Measurements from ENCODE around the gene PRKG1. TPM values are rescaled to one million over a fixed set of nuclear protein-coding genes. Genes with fewer than 3 reads are reported as not detected.
A peak's percentile ranks its signal among the peaks of the same experiment; 100 is the strongest.

PRKG1 gene
- total and polyA plus RNA-seq, 2 of the 8 experiments (the other 6 are each of a cell fraction or from before 2014, with no cell fraction given), result 4.2 to 15.2 TPM

GRCh38 chr10:51972733-51973346 lies 898.6 kb downstream of the PRKG1 start:
- Histone ChIP-seq H2BK20ac (ENCODE audit: low read length) (no peak overlapping the region), H3K4me1 (replicated peaks in 1 of 4; ENCODE audit: control insufficient read depth in 3 of 4, insufficient read depth in 4 of 4, low read length in 3 of 4) (no peaks in the 10 kb centered on the region), H3K4me3 (ENCODE audit: extremely low read depth in 1 of 4, insufficient read depth in 2 of 4, low read depth in 3 of 4, low read length in 4 of 4) (no peak overlapping the region), H3K18ac (ENCODE audit: extremely low read depth, low read length) (no peak overlapping the region), H2BK120ac (replicated peaks; ENCODE audit: low read depth, low read length) (no peak overlapping the region), H4K91ac (replicated peaks; ENCODE audit: insufficient read length, low read length) (no peak overlapping the region), H3K23ac (ENCODE audit: insufficient read length) (no peak overlapping the region), H3K9ac (replicated peaks in 1 of 4; ENCODE audit: extremely low read depth in 1 of 4, low read depth in 3 of 4, low read length in 3 of 4) (no peak overlapping the region), H2BK15ac (ENCODE audit: low read length) (no peak overlapping the region), H3K4me2 (ENCODE audit: insufficient read depth in 1 of 2, low read depth in 2 of 2, low read length in 2 of 2) (no peak overlapping the region), H3K23me2 (ENCODE audit: low read depth, low read length) (no peaks in the 10 kb centered on the region), H3K36me3 (ENCODE audit: control insufficient read depth in 2 of 4, insufficient read depth in 4 of 4, low read length in 3 of 4) (no peaks in the 10 kb centered on the region), H2AK5ac (ENCODE audit: low read depth, low read length) (no peak overlapping the region), H3K27ac (ENCODE audit: low read depth, low read length) (no peak overlapping the region), H3K9me3 (ENCODE audit: insufficient read depth in 2 of 2, low read depth in 1 of 2, low read length in 1 of 2) (no peaks in the 10 kb centered on the region), H4K20me1 (replicated peaks in 1 of 2; ENCODE audit: control insufficient read depth in 1 of 2, insufficient read depth in 2 of 2, low read length in 2 of 2) (no peaks in the 10 kb centered on the region), H3K14ac (ENCODE audit: insufficient read length) (no peak overlapping the region), H3K4ac (replicated peaks; ENCODE audit: insufficient read length, low read depth, low read length) (no peak overlapping the region), H2BK5ac (ENCODE audit: low read depth, low read length) (no peak overlapping the region), H3K79me2 (ENCODE audit: control insufficient read depth in 1 of 2, insufficient read depth in 2 of 2, low read length in 2 of 2) (no peaks in the 10 kb centered on the region), H2AFZ (ENCODE audit: low read length) (0 out of 2 replicates have a peak overlapping the region, but pooled peaks have one; percentile 25), H2BK12ac (ENCODE audit: low read depth, low read length) (no peak overlapping the region), H3K79me1 (ENCODE audit: low read depth, low read length) (no peaks in the 10 kb centered on the region), H4K5ac (ENCODE audit: insufficient read length, low read depth, low read length) (no peak overlapping the region), H3K56ac (replicated peaks; ENCODE audit: insufficient read length, low read depth, low read length) (no peak overlapping the region), H3K27me3 (replicated peaks in 1 of 4; ENCODE audit: control insufficient read depth in 3 of 4, extremely low read depth in 1 of 4, insufficient read depth in 3 of 4, low read length in 3 of 4) (no peaks in the 10 kb centered on the region), H4K8ac (ENCODE audit: extremely low read depth, insufficient read depth, low read length) (no peak overlapping the region)
- CTCF ChIA-PET (ENCODE audit: partially characterized antibody), result interaction anchor here (0.5 to 3.2 kb wide), 5 partner anchors 11 to 984 kb away, joined by 3 to 13 read pairs (median 3); no protein-coding TSS in a partner anchor
- POLR2A ChIA-PET (ENCODE audit: partially characterized antibody), result interaction anchor here (0.9 to 1.6 kb wide), 2 partner anchors 57 to 966 kb away, joined by 4 to 5 read pairs; no protein-coding TSS in a partner anchor
- DNase-seq (ENCODE audit: low read depth in 1 of 2, low spot score in 2 of 2) (no peak), FAIRE-seq (peak; percentile 42)
- TF ChIP-seq SUZ12 (IDR thresholded peaks at IDR 0.05; ENCODE audit: low read length) (no peak), SRF (IDR thresholded peaks at IDR 0.05; ENCODE audit: low read depth, low read length) (no peak), POLR2AphosphoS5 (IDR thresholded peaks at IDR 0.05; ENCODE audit: low read depth, low read length) (no peak), RAD21 (IDR thresholded peaks at IDR 0.05 in 1 of 2, conservative IDR thresholded peaks at IDR 0.05 in 1 of 2; ENCODE audit: low read depth in 2 of 2, low read length in 2 of 2) (peak in 1 of 2 experiments; percentile 10; a peak in 1 of 4 replicates)
- 92% methylated on average over 3 of the region's 3 CpGs; no CpG with 5 or more reads in 1 of the 2 experiments for WGBS, 2 experiments (ENCODE audit: extremely low coverage in 1 of 2, insufficient coverage in 1 of 2, insufficient read length in 1 of 2, insufficient replicate concordance in 2 of 2, low coverage in 1 of 2, low lambda C conversion rate in 2 of 2, missing lambda C conversion rate in 1 of 2)

Data from H1 (cell line).